ENCODE data around the gene TMEM178B.

Gene TMEM178B

DNA sequence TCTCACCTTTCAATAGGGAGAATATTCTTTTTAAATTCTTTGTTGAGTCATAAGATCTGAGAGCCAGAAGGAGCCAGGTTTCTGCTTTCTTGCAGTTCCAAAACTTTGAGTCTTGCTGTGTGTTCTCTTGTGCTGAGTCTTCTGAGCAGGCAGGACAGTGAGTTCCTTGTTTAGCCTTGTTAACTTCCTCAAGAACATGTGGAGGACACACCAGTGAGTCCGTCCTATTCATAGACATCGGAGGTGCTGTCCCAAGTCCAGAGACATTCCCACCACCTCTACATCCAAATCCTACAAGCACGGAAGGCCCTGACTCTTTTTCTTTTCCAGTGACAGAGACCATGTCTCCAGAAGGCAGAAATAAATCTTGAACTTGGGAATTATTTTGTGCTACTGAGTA, 342.1 kb downstream of the TMEM178B start:
- Mint-ChIP-seq H3K36me3 (ENCODE audit: insufficient read depth) (no peaks in the 10 kb centered on the region), H3K27ac (no peak overlapping the region), H3K27me3 (peaks cover 31 to 32% of the 10 kb centered on the region in 2 donors), H3K9me3 (no peaks in the 10 kb centered on the region), H3K4me3 (no peak overlapping the region), H3K4me1 (ENCODE audit: low read depth in 2 of 2) (no peaks in the 10 kb centered on the region)
- DNase-seq (no peak), ATAC-seq (replicated peaks) (no peak)

- Mint-ChIP-seq H3K4me3 (no peak overlapping the region), H3K27me3 (peaks cover 31 to 32% of the 10 kb centered on the region in 2 donors), H3K9me3 (no peaks in the 10 kb centered on the region), H3K4me1 (ENCODE audit: low read depth in 2 of 2) (no peaks in the 10 kb centered on the region), H3K36me3 (ENCODE audit: insufficient read depth) (no peaks in the 10 kb centered on the region), H3K27ac (no peak overlapping the region)
- ATAC-seq (replicated peaks) (no peak), DNase-seq (no peak)
Observed at GRCh38 chr7:141416650-141417270, 342.9 kb downstream of the TMEM178B start.

DNA sequence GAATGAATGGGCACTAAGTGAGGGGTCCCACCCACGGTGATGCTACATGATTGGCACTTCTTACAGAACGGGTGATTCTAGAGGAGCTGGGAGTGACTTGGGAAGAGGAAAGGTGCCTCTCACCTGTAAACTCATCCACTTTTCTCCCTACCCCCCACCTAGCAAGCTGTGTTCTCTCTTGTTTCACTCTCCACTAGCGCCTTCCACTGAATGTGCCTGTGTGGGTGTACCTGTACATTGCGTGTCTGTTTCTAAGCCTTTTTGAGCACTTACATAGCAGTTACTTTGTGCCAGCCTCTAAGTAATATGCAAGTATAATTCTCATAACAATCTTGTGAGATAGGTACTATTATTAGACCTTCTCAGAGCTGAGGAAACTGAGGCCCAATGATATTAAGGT, 343.6 kb downstream of the TMEM178B start:
- H3K4me1 Mint-ChIP-seq (ENCODE audit: low read depth in 2 of 2), result no peaks in the 10 kb centered on the region
- no peak overlapping the region for H3K27ac Mint-ChIP-seq
- H3K4me3 Mint-ChIP-seq, result no peak overlapping the region
- H3K36me3 Mint-ChIP-seq (ENCODE audit: insufficient read depth), result peaks cover 4% of the 10 kb centered on the region
- no peaks in the 10 kb centered on the region for H3K9me3 Mint-ChIP-seq
- peaks cover 31 to 32% of the 10 kb centered on the region in 2 donors for H3K27me3 Mint-ChIP-seq
- no peak for DNase-seq
- ATAC-seq (replicated peaks), result no peak

GRCh38 chr7:141418066-141418465, 344.2 kb downstream of the TMEM178B start:
- peaks cover 4% of the 10 kb centered on the region for H3K36me3 Mint-ChIP-seq (ENCODE audit: insufficient read depth)
- DNase-seq (no peak), ATAC-seq (replicated peaks) (no peak)
- no peak overlapping the region for H3K4me3 Mint-ChIP-seq
- H3K9me3 Mint-ChIP-seq, result no peaks in the 10 kb centered on the region
- H3K27me3 Mint-ChIP-seq, result peaks cover 31 to 32% of the 10 kb centered on the region in 2 donors
- H3K27ac Mint-ChIP-seq, result no peak overlapping the region
- H3K4me1 Mint-ChIP-seq (ENCODE audit: low read depth in 2 of 2), result no peaks in the 10 kb centered on the region

GRCh38 chr7:141421306-141421705, 347.4 kb downstream of the TMEM178B start:
- ATAC-seq (replicated peaks), result no peak
- Mint-ChIP-seq H3K9me3 (peaks cover 0 to 1% of the 10 kb centered on the region in 2 donors), H3K27me3 (peaks cover 29 to 32% of the 10 kb centered on the region in 2 donors), H3K36me3 (ENCODE audit: insufficient read depth) (peaks cover 4% of the 10 kb centered on the region), H3K4me3 (no peak overlapping the region), H3K4me1 (ENCODE audit: low read depth in 2 of 2) (no peaks in the 10 kb centered on the region), H3K27ac (no peak overlapping the region)
- no peak for DNase-seq

DNA sequence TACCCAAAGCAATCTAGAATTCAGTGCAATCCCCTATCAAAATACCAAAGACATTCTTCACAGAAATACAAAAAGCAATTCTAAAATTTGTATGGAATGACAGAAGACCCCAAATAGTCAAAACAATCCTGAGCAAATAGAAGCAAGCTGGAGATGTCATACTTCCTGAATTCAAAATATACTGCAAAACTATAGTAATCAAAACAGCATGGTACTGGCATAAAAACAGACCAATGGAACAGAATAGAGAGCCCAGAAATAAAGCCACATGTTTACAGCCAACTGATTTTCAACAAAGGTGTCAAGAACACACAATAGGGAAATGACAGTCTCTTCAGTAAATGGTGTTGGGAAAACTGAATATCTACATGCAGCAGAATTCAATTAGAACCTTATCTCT, 353.3 kb downstream of the TMEM178B start:
- no peak overlapping the region for H3K4me3 Mint-ChIP-seq
- H3K4me1 Mint-ChIP-seq (ENCODE audit: low read depth in 2 of 2), result no peaks in the 10 kb centered on the region
- ATAC-seq (replicated peaks) (no peak), DNase-seq (no peak)
- H3K27me3 Mint-ChIP-seq, result peaks cover 14 to 21% of the 10 kb centered on the region in 2 donors
- no peak overlapping the region for H3K27ac Mint-ChIP-seq
- H3K9me3 Mint-ChIP-seq, result peaks cover 0 to 3% of the 10 kb centered on the region in 2 donors
- peaks cover 3% of the 10 kb centered on the region for H3K36me3 Mint-ChIP-seq (ENCODE audit: insufficient read depth)

GRCh38 chr7:141430455-141431139, 356.7 kb downstream of the TMEM178B start:
- H3K36me3 Mint-ChIP-seq (ENCODE audit: insufficient read depth), result no peaks in the 10 kb centered on the region
- ATAC-seq (replicated peaks) (no peak), DNase-seq (no peak)
- no peak overlapping the region for H3K4me3 Mint-ChIP-seq
- H3K27me3 Mint-ChIP-seq, result peaks cover 40% of the 10 kb centered on the region in 2 donors
- H3K4me1 Mint-ChIP-seq (ENCODE audit: low read depth in 2 of 2), result no peaks in the 10 kb centered on the region
- H3K27ac Mint-ChIP-seq, result no peak overlapping the region
- H3K9me3 Mint-ChIP-seq, result peaks cover 0 to 2% of the 10 kb centered on the region in 2 donors

- Mint-ChIP-seq H3K36me3 (ENCODE audit: insufficient read depth) (no peaks in the 10 kb centered on the region), H3K27ac (no peak overlapping the region), H3K4me1 (ENCODE audit: low read depth in 2 of 2) (no peaks in the 10 kb centered on the region), H3K9me3 (peaks cover 0 to 2% of the 10 kb centered on the region in 2 donors), H3K27me3 (peaks cover 40% of the 10 kb centered on the region in 2 donors), H3K4me3 (no peak overlapping the region)
- ATAC-seq (replicated peaks) (no peak), DNase-seq (no peak)
Observed at GRCh38 chr7:141431140-141431479, 357.2 kb downstream of the TMEM178B start.

DNA sequence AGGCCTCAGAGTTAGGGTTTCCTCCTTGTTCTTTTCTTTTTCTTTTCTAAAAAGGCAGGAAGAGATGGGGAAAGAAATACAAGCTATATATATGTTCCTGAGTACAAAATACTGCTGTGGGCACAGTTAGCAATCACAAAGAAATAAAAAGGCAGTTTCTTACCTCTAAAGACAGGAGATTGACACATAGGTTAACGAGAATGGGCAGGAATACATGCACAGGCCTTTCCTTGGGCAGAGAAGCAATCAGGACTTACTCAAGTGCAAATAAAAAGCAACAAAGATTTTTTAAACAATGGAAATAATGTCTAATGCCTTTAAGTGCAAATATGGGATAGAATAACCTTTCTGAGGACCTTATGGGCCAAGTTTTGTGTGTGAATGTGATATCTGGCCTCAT, 357.8 kb downstream of the TMEM178B start:
- no peaks in the 10 kb centered on the region for H3K4me1 Mint-ChIP-seq (ENCODE audit: low read depth in 2 of 2)
- H3K27ac Mint-ChIP-seq, result no peak overlapping the region
- no peak overlapping the region for H3K4me3 Mint-ChIP-seq
- H3K9me3 Mint-ChIP-seq, result peaks cover 0 to 2% of the 10 kb centered on the region in 2 donors
- peaks cover 42 to 43% of the 10 kb centered on the region in 2 donors for H3K27me3 Mint-ChIP-seq
- H3K36me3 Mint-ChIP-seq (ENCODE audit: insufficient read depth), result no peaks in the 10 kb centered on the region
- no peak for ATAC-seq (replicated peaks)
- DNase-seq, result no peak

GRCh38 chr7:141433698-141434097, 359.8 kb downstream of the TMEM178B start:
- peaks cover 50 to 57% of the 10 kb centered on the region in 2 donors for H3K27me3 Mint-ChIP-seq
- no peaks in the 10 kb centered on the region for H3K9me3 Mint-ChIP-seq
- H3K4me1 Mint-ChIP-seq (ENCODE audit: low read depth in 2 of 2), result no peaks in the 10 kb centered on the region
- H3K36me3 Mint-ChIP-seq (ENCODE audit: insufficient read depth), result no peaks in the 10 kb centered on the region
- no peak overlapping the region for H3K27ac Mint-ChIP-seq
- ATAC-seq (replicated peaks) (no peak), DNase-seq (no peak)
- no peak overlapping the region for H3K4me3 Mint-ChIP-seq

GRCh38 chr7:141436139-141436538, 362.3 kb downstream of the TMEM178B start:
- ATAC-seq (replicated peaks) (no peak), DNase-seq (no peak)
- no peaks in the 10 kb centered on the region for H3K36me3 Mint-ChIP-seq (ENCODE audit: insufficient read depth)
- no peaks in the 10 kb centered on the region for H3K9me3 Mint-ChIP-seq
- H3K27ac Mint-ChIP-seq, result no peak overlapping the region
- H3K4me3 Mint-ChIP-seq, result no peak overlapping the region
- H3K4me1 Mint-ChIP-seq (ENCODE audit: low read depth in 2 of 2), result no peaks in the 10 kb centered on the region
- H3K27me3 Mint-ChIP-seq, result peaks cover 43 to 66% of the 10 kb centered on the region in 2 donors

- no peak for DNase-seq
- H3K27ac Mint-ChIP-seq, result no peak overlapping the region
- peaks cover 43 to 66% of the 10 kb centered on the region in 2 donors for H3K27me3 Mint-ChIP-seq
- H3K9me3 Mint-ChIP-seq, result no peaks in the 10 kb centered on the region
- no peaks in the 10 kb centered on the region for H3K36me3 Mint-ChIP-seq (ENCODE audit: insufficient read depth)
- no peak for ATAC-seq (replicated peaks)
- no peak overlapping the region for H3K4me3 Mint-ChIP-seq
- no peaks in the 10 kb centered on the region for H3K4me1 Mint-ChIP-seq (ENCODE audit: low read depth in 2 of 2)
Observed at GRCh38 chr7:141436575-141437075, 362.8 kb downstream of the TMEM178B start.

- H3K27ac Mint-ChIP-seq, result no peak overlapping the region
- DNase-seq, result no peak
- H3K4me1 Mint-ChIP-seq (ENCODE audit: low read depth in 2 of 2), result no peaks in the 10 kb centered on the region
- no peak overlapping the region for H3K4me3 Mint-ChIP-seq
- no peaks in the 10 kb centered on the region for H3K36me3 Mint-ChIP-seq (ENCODE audit: insufficient read depth)
- ATAC-seq (replicated peaks), result no peak
- H3K9me3 Mint-ChIP-seq, result no peaks in the 10 kb centered on the region
- H3K27me3 Mint-ChIP-seq, result peaks cover 26 to 74% of the 10 kb centered on the region in 2 donors
Observed at GRCh38 chr7:141439164-141439563, 365.3 kb downstream of the TMEM178B start.

- H3K27ac Mint-ChIP-seq, result no peak overlapping the region
- H3K9me3 Mint-ChIP-seq, result no peaks in the 10 kb centered on the region
- no peak overlapping the region for H3K4me3 Mint-ChIP-seq
- ATAC-seq (replicated peaks), result no peak
- H3K36me3 Mint-ChIP-seq (ENCODE audit: insufficient read depth), result no peaks in the 10 kb centered on the region
- H3K27me3 Mint-ChIP-seq, result peaks cover 25 to 70% of the 10 kb centered on the region in 2 donors
- H3K4me1 Mint-ChIP-seq (ENCODE audit: low read depth in 2 of 2), result no peaks in the 10 kb centered on the region
- no peak for DNase-seq
Observed at GRCh38 chr7:141439776-141440175, 365.9 kb downstream of the TMEM178B start.
